T-helper 2 cell treated with Interferon-gamma antibody and Interleukin-4, amounts not matched to agents 5 μg/mL and 100 μg/mL, for 36 hours (primary cell): ENCODE data around the gene ACBD3.
"Not testable (repeated sequence)": the region's sequence is repeated elsewhere in the genome, so short reads cannot be mapped to it uniquely, and the experiment has no call there.

Source experiments
- DNase-seq: peaks from one replicate; pipeline ENCODE4 v3.0.0; 2021; ENCODE audit warnings: low spot score
- H3K27ac Mint-ChIP-seq: one replicate; pipeline ENCODE4 v1.8.0; 2021; ENCODE audit warnings: mild to moderate bottlenecking, mixed read lengths
- H3K27me3 Mint-ChIP-seq: one replicate; pipeline ENCODE4 v1.8.0; 2021; ENCODE audit warnings: low read depth, mixed read lengths
- H3K36me3 Mint-ChIP-seq: one replicate; pipeline ENCODE4 v1.8.0; 2021; ENCODE audit warnings: low read depth, mixed read lengths
- H3K4me1 Mint-ChIP-seq: one replicate; pipeline ENCODE4 v1.8.0; 2021; ENCODE audit warnings: low read depth, mixed read lengths
- H3K4me3 Mint-ChIP-seq: one replicate; pipeline ENCODE4 v1.8.0; 2022; ENCODE audit warnings: mild to moderate bottlenecking, moderate library complexity, mixed read lengths
- H3K9me3 Mint-ChIP-seq: one replicate; pipeline ENCODE4 v1.8.0; 2021; ENCODE audit warnings: mixed read lengths

The ACBD3 gene

GRCh38 chr1:226210571-226211176, 24.1 kb upstream of the ACBD3 start:
- no peaks in the 10 kb centered on the region for H3K4me1 Mint-ChIP-seq
- H3K27me3 Mint-ChIP-seq = no peaks in the 10 kb centered on the region
- DNase-seq = no peak
- no peak overlapping the region for H3K27ac Mint-ChIP-seq
- H3K36me3 Mint-ChIP-seq = no peaks in the 10 kb centered on the region
- no peak overlapping the region for H3K4me3 Mint-ChIP-seq
- H3K9me3 Mint-ChIP-seq = no peaks in the 10 kb centered on the region

GRCh38 chr1:226209307-226210059, 22.9 kb upstream of the ACBD3 start:
- DNase-seq = no peak
- H3K36me3 Mint-ChIP-seq = no peaks in the 10 kb centered on the region
- no peaks in the 10 kb centered on the region for H3K4me1 Mint-ChIP-seq
- no peaks in the 10 kb centered on the region for H3K9me3 Mint-ChIP-seq
- H3K27ac Mint-ChIP-seq = no peak overlapping the region
- H3K27me3 Mint-ChIP-seq = no peaks in the 10 kb centered on the region
- H3K4me3 Mint-ChIP-seq = no peak overlapping the region

GRCh38 chr1:226207048-226207447, 20.5 kb upstream of the ACBD3 start:
- no peak for DNase-seq
- Mint-ChIP-seq H3K4me3 (no peak overlapping the region), H3K27me3 (no peaks in the 10 kb centered on the region), H3K27ac (no peak overlapping the region), H3K36me3 (no peaks in the 10 kb centered on the region), H3K9me3 (no peaks in the 10 kb centered on the region), H3K4me1 (no peaks in the 10 kb centered on the region)

GRCh38 chr1:226204198-226204597, 17.7 kb upstream of the ACBD3 start:
- Mint-ChIP-seq H3K9me3 (no peaks in the 10 kb centered on the region), H3K4me1 (no peaks in the 10 kb centered on the region), H3K27ac (no peak overlapping the region)

GRCh38 chr1:226203655-226204054, 17.1 kb upstream of the ACBD3 start:
- DNase-seq = no peak
- no peaks in the 10 kb centered on the region for H3K4me1 Mint-ChIP-seq
- peaks cover 12% of the 10 kb centered on the region for H3K27me3 Mint-ChIP-seq
- H3K4me3 Mint-ChIP-seq = no peak overlapping the region
- H3K27ac Mint-ChIP-seq = no peak overlapping the region
- H3K36me3 Mint-ChIP-seq = no peaks in the 10 kb centered on the region
- no peaks in the 10 kb centered on the region for H3K9me3 Mint-ChIP-seq

More at GRCh38 chr1:226204198-226204597, 17.7 kb upstream of the ACBD3 start:
- H3K4me3 Mint-ChIP-seq = no peak overlapping the region
- no peaks in the 10 kb centered on the region for H3K36me3 Mint-ChIP-seq
- H3K27me3 Mint-ChIP-seq = peaks cover 12% of the 10 kb centered on the region
- DNase-seq = no peak

- H3K4me1 Mint-ChIP-seq = no peaks in the 10 kb centered on the region
Observed at GRCh38 chr1:226203240-226203639, 16.7 kb upstream of the ACBD3 start.

GRCh38 chr1:226202666-226203065, 16.1 kb upstream of the ACBD3 start:
- not testable (repeated sequence) for H3K27ac Mint-ChIP-seq, DNase-seq, H3K4me3 Mint-ChIP-seq, H3K36me3 Mint-ChIP-seq, H3K9me3 Mint-ChIP-seq, H3K4me1 Mint-ChIP-seq
- H3K27me3 Mint-ChIP-seq = peaks cover 12% of the 10 kb centered on the region

More at GRCh38 chr1:226203240-226203639, 16.7 kb upstream of the ACBD3 start:
- Mint-ChIP-seq H3K9me3 (no peaks in the 10 kb centered on the region), H3K4me3 (no peak overlapping the region), H3K27me3 (peaks cover 12% of the 10 kb centered on the region), H3K36me3 (no peaks in the 10 kb centered on the region), H3K27ac (no peak overlapping the region)
- no peak for DNase-seq

GRCh38 chr1:226202246-226202645, 15.7 kb upstream of the ACBD3 start:
- H3K27ac Mint-ChIP-seq = no peak overlapping the region

GRCh38 chr1:226201029-226201593, 14.6 kb upstream of the ACBD3 start:
- Mint-ChIP-seq H3K36me3 (no peaks in the 10 kb centered on the region), H3K27me3 (peaks cover 12% of the 10 kb centered on the region), H3K4me1 (no peaks in the 10 kb centered on the region), H3K4me3 (no peak overlapping the region), H3K27ac (no peak overlapping the region), H3K9me3 (no peaks in the 10 kb centered on the region)
- DNase-seq = no peak

More at GRCh38 chr1:226202246-226202645, 15.7 kb upstream of the ACBD3 start:
- Mint-ChIP-seq H3K9me3 (no peaks in the 10 kb centered on the region), H3K36me3 (no peaks in the 10 kb centered on the region), H3K27me3 (peaks cover 12% of the 10 kb centered on the region), H3K4me3 (no peak overlapping the region), H3K4me1 (no peaks in the 10 kb centered on the region)
- no peak for DNase-seq

- Mint-ChIP-seq H3K27ac (no peak overlapping the region), H3K27me3 (peaks cover 12% of the 10 kb centered on the region), H3K9me3 (no peaks in the 10 kb centered on the region), H3K4me1 (no peaks in the 10 kb centered on the region), H3K4me3 (no peak overlapping the region), H3K36me3 (no peaks in the 10 kb centered on the region)
- DNase-seq = no peak
Observed at GRCh38 chr1:226199971-226200370, 13.4 kb upstream of the ACBD3 start.

GRCh38 chr1:226195144-226195543, 8.6 kb upstream of the ACBD3 start:
- Mint-ChIP-seq H3K27ac (no peak overlapping the region), H3K4me1 (no peaks in the 10 kb centered on the region), H3K36me3 (no peaks in the 10 kb centered on the region), H3K27me3 (peaks cover 6% of the 10 kb centered on the region), H3K9me3 (no peaks in the 10 kb centered on the region), H3K4me3 (no peak overlapping the region)
- no peak for DNase-seq

- Mint-ChIP-seq H3K9me3 (no peaks in the 10 kb centered on the region), H3K36me3 (peaks cover 9% of the 10 kb centered on the region), H3K27ac (peak overlapping the region; percentile 93), H3K27me3 (no peaks in the 10 kb centered on the region), H3K4me3 (peak overlapping the region; percentile 86), H3K4me1 (peaks cover 21% of the 10 kb centered on the region)
- DNase-seq = no peak
Observed at GRCh38 chr1:226187380-226187779, 839 bp upstream of the ACBD3 start.

GRCh38 chr1:226187019-226187322, 430 bp upstream of the ACBD3 start:
- no peaks in the 10 kb centered on the region for H3K9me3 Mint-ChIP-seq
- H3K4me1 Mint-ChIP-seq = peaks cover 23% of the 10 kb centered on the region
- H3K36me3 Mint-ChIP-seq = peaks cover 10% of the 10 kb centered on the region
- peak overlapping the region; percentile 93 for H3K27ac Mint-ChIP-seq
- no peaks in the 10 kb centered on the region for H3K27me3 Mint-ChIP-seq
- H3K4me3 Mint-ChIP-seq = peak overlapping the region; percentile 86
- DNase-seq = no peak

- H3K36me3 Mint-ChIP-seq = peaks cover 12% of the 10 kb centered on the region
- no peaks in the 10 kb centered on the region for H3K27me3 Mint-ChIP-seq
- peaks cover 26% of the 10 kb centered on the region for H3K4me1 Mint-ChIP-seq
- peak overlapping the region; percentile 97 for H3K4me3 Mint-ChIP-seq
- H3K9me3 Mint-ChIP-seq = no peaks in the 10 kb centered on the region
- H3K27ac Mint-ChIP-seq = peak overlapping the region; percentile 91
- no peak for DNase-seq
Observed at GRCh38 chr1:226185141-226186036, 1.2 kb downstream of the ACBD3 start.
